GM12872 (cell line): ENCODE results near the gene CLCNKB.
A peak's percentile ranks its signal among the peaks of the same experiment; 100 is the strongest.

Experiments
- CTCF ChIP-seq: IDR thresholded peaks from 3 replicates; pipeline ENCODE4 v1.5.1; 2011; ENCODE audit warnings: low read depth, mild to moderate bottlenecking, low read length, moderate library complexity; ENCODE audit not compliant: insufficient read depth

Gene CLCNKB

GRCh38 chr1:16006010-16006409 lies 37.6 kb upstream of the CLCNKB start:
- no peak for TF ChIP-seq CTCF

DNA sequence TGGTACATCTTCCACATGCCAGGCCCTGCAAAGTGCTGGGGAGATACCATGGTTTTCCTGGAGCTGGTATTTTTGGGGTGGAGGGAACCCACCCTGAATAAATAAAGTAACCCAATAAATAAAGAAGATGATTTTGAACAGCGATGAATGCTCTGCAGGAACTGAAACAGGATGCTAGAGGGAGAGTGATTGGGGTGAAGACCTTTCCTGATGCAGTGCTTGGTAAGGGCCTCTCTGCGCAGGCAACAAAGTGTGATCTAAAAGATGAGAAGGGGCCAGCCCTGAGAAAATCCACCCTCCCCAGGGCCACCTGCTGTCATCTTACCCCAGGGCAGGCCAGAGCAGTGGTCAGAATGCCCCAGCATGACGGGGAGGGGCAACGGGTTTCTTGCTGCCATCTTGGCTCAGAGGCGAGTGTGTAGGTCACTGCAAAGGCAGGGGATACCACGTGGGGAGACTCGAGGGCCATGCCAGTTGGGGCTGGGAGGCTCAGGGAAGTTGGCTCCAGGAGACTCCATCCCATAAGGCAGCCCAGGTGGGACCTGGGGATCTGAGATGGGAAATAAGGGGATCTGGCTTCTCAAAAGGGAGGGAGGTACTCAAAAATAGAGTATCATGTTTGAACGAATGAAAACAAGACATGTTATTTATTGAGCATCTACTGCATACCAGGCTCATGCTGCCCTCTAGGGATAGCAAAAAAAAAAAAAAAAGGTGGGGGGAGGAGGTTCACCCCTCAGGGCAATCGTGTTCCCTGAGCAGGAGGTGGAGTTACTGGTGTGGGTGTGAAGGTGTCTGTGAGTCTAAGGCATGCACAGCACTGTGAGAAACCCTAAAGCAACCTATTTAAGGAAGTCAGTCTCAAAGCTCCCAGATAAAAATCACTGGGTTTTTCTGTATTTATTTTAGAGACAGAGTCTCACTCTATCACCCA lies 36.8 kb upstream of the CLCNKB start:
- 0 out of 3 replicates have a peak, but pooled peaks have one; percentile 21 for TF ChIP-seq CTCF

- no peak for TF ChIP-seq CTCF
Measured at GRCh38 chr1:16007671-16008341, 35.8 kb upstream of the CLCNKB start.

DNA sequence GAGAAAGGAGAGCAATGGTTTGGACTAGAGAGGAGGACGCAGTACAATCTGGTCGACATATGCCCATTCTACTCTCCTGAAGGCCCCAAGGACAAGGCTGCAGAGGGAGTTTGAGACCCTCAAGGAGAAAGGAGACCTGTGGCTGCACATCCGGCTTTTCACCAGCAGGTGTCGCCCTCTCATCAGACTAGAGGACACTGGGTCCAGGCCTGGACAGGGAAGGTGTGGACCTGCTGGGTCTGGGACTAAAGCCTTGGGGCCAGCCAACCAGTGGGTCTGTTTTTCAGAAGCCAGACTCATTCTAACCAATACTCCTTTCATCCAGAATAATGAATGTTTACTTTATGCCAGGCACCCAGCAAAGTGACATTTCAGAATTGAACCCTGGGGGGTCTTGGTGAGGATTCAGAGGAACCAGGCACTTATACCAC lies 34.5 kb upstream of the CLCNKB start:
- peak; percentile 97 for TF ChIP-seq CTCF

GRCh38 chr1:16009678-16010077 lies 33.9 kb upstream of the CLCNKB start:
- TF ChIP-seq CTCF = no peak

GRCh38 chr1:16010837-16011236 lies 32.7 kb upstream of the CLCNKB start:
- no peak for TF ChIP-seq CTCF

- TF ChIP-seq CTCF = no peak
Measured at GRCh38 chr1:16011936-16012589, 31.5 kb upstream of the CLCNKB start.
